ENCODE results near the gene SLC25A5. TPM values are rescaled to one million over a fixed set of nuclear protein-coding genes. Genes with fewer than 3 reads are reported as not detected.
"Not testable (repeated sequence)": the region's sequence is repeated elsewhere in the genome, so short reads cannot be mapped to it uniquely, and the experiment has no call there.

Gene SLC25A5
- total RNA-seq, 2 donors from 2014 or later: 1,116 to 1,323 TPM

GRCh38 chrX:119500061-119500800, 32.0 kb downstream of the SLC25A5 start:
- DNase-seq (no peak), ATAC-seq (no peak)
- intact Hi-C loops (cut with DNase I, micrococcal nuclease): no loop called here

- DNase-seq (no peak), ATAC-seq (peak; percentile 35)
- intact Hi-C loops (cut with DNase I, micrococcal nuclease): no loop called here
Observed at GRCh38 chrX:119501511-119502148, 33.4 kb downstream of the SLC25A5 start.

GRCh38 chrX:119502727-119503483, 34.7 kb downstream of the SLC25A5 start:
- intact Hi-C loops (cut with DNase I, micrococcal nuclease): no loop called here
- peak; percentile 82 to 87 for DNase-seq
- ATAC-seq: peak; percentile 76

- ATAC-seq (peak; percentile 46), DNase-seq (peak; percentile 42 to 61)
- intact Hi-C loops (cut with DNase I, micrococcal nuclease): no loop called here
Observed at GRCh38 chrX:119503484-119503861, 35.2 kb downstream of the SLC25A5 start.

- ATAC-seq; DNase-seq; intact Hi-C loops (cut with DNase I, micrococcal nuclease): not testable (repeated sequence)
Observed at GRCh38 chrX:119505145-119505544, 36.9 kb downstream of the SLC25A5 start.

GRCh38 chrX:119505945-119506344, 37.7 kb downstream of the SLC25A5 start:
- ATAC-seq (peak; percentile 50), DNase-seq (peak; percentile 37 to 57)
- intact Hi-C loops (cut with DNase I, micrococcal nuclease): no loop called here

- DNase-seq: no peak
- intact Hi-C loops (cut with DNase I, micrococcal nuclease): no loop called here
- ATAC-seq: no peak
Observed at GRCh38 chrX:119507206-119507605, 39.0 kb downstream of the SLC25A5 start.

- intact Hi-C loops (cut with DNase I, micrococcal nuclease): no loop called here
- ATAC-seq: peak; percentile 91
- DNase-seq: peak; percentile 65 to 81
Observed at GRCh38 chrX:119512146-119512800, 44.0 kb downstream of the SLC25A5 start.

- intact Hi-C loops (cut with DNase I, micrococcal nuclease): no loop called here
- peak; percentile 54 for ATAC-seq
- no peak for DNase-seq
Observed at GRCh38 chrX:119516157-119516702, 48.0 kb downstream of the SLC25A5 start.

- no peak for ATAC-seq
Observed at GRCh38 chrX:119518371-119518770, 50.1 kb downstream of the SLC25A5 start.

More at GRCh38 chrX:119518371-119518770, 50.1 kb downstream of the SLC25A5 start:
- intact Hi-C loops (cut with DNase I, micrococcal nuclease): no loop called here
- no peak for DNase-seq

Other genes starting within 250 kb of the SLC25A5 start
- gene PGRMC1, start 232.2 kb upstream of the SLC25A5 start, total RNA-seq: 100 to 1,000 TPM; 122 to 128 TPM
- 10 to 100 TPM; 24.1 to 31.3 TPM for gene SLC25A43, start 69.1 kb upstream of the SLC25A5 start, total RNA-seq
- 10 to 100 TPM; 15.9 to 21.2 TPM for gene STEEP1, start 97.0 kb downstream of the SLC25A5 start, total RNA-seq
- 10 to 100 TPM; 73.9 to 92.6 TPM for gene UBE2A, start 106.1 kb downstream of the SLC25A5 start, total RNA-seq
- 1 to 10 TPM; 5.5 to 5.7 TPM for gene NKRF, start 138.0 kb downstream of the SLC25A5 start, total RNA-seq
- gene SEPTIN6, start 224.7 kb downstream of the SLC25A5 start, total RNA-seq: 10 to 100 TPM; 11.8 to 15.8 TPM

All from left colon (tissue), 2 donors.